Natural killer cell (primary cell): ENCODE data around the gene PRKG1. TPM values are rescaled to one million over a fixed set of nuclear protein-coding genes. Genes with fewer than 3 reads are reported as not detected.
"Not testable (repeated sequence)": the region's sequence is repeated elsewhere in the genome, so short reads cannot be mapped to it uniquely, and the experiment has no call there.

Experiments
- ATAC-seq, 3 donors: fragments of 150-1000 bp in 2 of 3; fragments of 200-7000 bp in 1 of 3; cut with Tn5 transposase; 1 replicate in 1 of 3; 2 replicates in 2 of 3; pipeline ENCODE4 v1.10.0; 2021; ENCODE audit warnings: mild to moderate bottlenecking in 2 of 3, moderate library complexity in 2 of 3
- DNase-seq, 2 donors: peaks; one replicate each; pipeline versions ENCODE4 v3.0.0 to v3.0.0-alpha.2; 2013 to 2021; ENCODE audit warnings: mixed read lengths in 1 of 2
- H3K27ac ChIP-seq: one replicate; pipeline ENCODE4 v1.5.1; 2013; ENCODE audit warnings: mild to moderate bottlenecking, low read length
- H3K27me3 ChIP-seq: one replicate; pipeline ENCODE4 v1.6.1; 2013; ENCODE audit warnings: low read length; ENCODE audit not compliant: control insufficient read depth, insufficient read depth
- H3K36me3 ChIP-seq: one replicate; pipeline ENCODE4 v1.6.1; 2013; ENCODE audit warnings: low read length; ENCODE audit not compliant: control insufficient read depth, insufficient read depth
- H3K4me1 ChIP-seq: one replicate; pipeline ENCODE4 v1.6.1; 2013; ENCODE audit warnings: low read length; ENCODE audit not compliant: control insufficient read depth, insufficient read depth
- H3K4me3 ChIP-seq: one replicate; pipeline ENCODE4 v1.5.1; 2013; ENCODE audit warnings: low read length
- H3K9me3 ChIP-seq: one replicate; pipeline ENCODE4 v1.6.1; 2013; ENCODE audit warnings: low read length; ENCODE audit not compliant: control insufficient read depth, insufficient read depth
- H3K27ac Mint-ChIP-seq, 2 donors: one replicate each; pipeline ENCODE4 v1.8.0; 2022; ENCODE audit warnings: mild to moderate bottlenecking in 2 of 2, mixed read lengths in 2 of 2, moderate library complexity in 1 of 2
- H3K27me3 Mint-ChIP-seq, 2 donors: one replicate each; pipeline ENCODE4 v1.8.0; 2022; ENCODE audit warnings: low read depth in 2 of 2, mixed read lengths in 2 of 2
- H3K36me3 Mint-ChIP-seq: one replicate; pipeline ENCODE4 v1.8.0; 2022; ENCODE audit warnings: mixed read lengths
- H3K4me1 Mint-ChIP-seq, 2 donors: one replicate each; pipeline ENCODE4 v1.8.0; 2022; ENCODE audit warnings: mixed read lengths in 2 of 2
- H3K4me3 Mint-ChIP-seq: one replicate; pipeline ENCODE4 v1.8.0; 2022; ENCODE audit warnings: mild to moderate bottlenecking, moderate library complexity, mixed read lengths
- H3K9me3 Mint-ChIP-seq, 2 donors: one replicate each; pipeline ENCODE4 v1.8.0; 2022; ENCODE audit warnings: mixed read lengths in 2 of 2
- CTCF ChIP-seq: fragments of 200-600 bp; IDR thresholded peaks from one replicate; pipeline ENCODE4 v1.8.0; 2022; ENCODE audit warnings: antibody characterized with exemption
- WGBS: methylation state at CpG from one replicate; pipeline ENCODE4 v1.1.7; 2013; ENCODE audit warnings: missing lambda C conversion rate; ENCODE audit not compliant: insufficient coverage; 5-methylcytosine and 5-hydroxymethylcytosine counted together
- intact Hi-C: fragments of 100-400 bp; cut with micrococcal nuclease; formaldehyde crosslinking; loops from one replicate; pipeline ENCODE4 v1.14.2; 2022
- total RNA-seq, 4 donors: library from RNA; stranded (reverse); fragments of 120-200 nt in 1 of 4; gene quantifications; one replicate each; pipeline versions ENCODE4 v1.2.3 to v1.2.4, GENCODE V29; 2013 to 2022

The PRKG1 gene
- total RNA-seq, 3 donors from 2014 or later (not counting 1 experiment from before 2014, with no cell fraction given), result 0.23 to 0.41 (median 0.35) TPM

GRCh38 chr10:51204066-51204465, 129.8 kb downstream of the PRKG1 start:
- H3K27me3 Mint-ChIP-seq, result peaks cover 0 to 3% of the 10 kb centered on the region in 2 donors
- Histone ChIP-seq H3K27me3 (no peaks in the 10 kb centered on the region), H3K36me3 (no peaks in the 10 kb centered on the region), H3K9me3 (no peaks in the 10 kb centered on the region), H3K4me3 (no peak overlapping the region), H3K27ac (no peak overlapping the region), H3K4me1 (no peaks in the 10 kb centered on the region)
- H3K27ac Mint-ChIP-seq, result no peak overlapping the region
- 100% methylated on average over 1 of the region's 2 CpGs for WGBS
- no peaks in the 10 kb centered on the region for H3K36me3 Mint-ChIP-seq
- intact Hi-C loops, result no loop called here
- no peak for DNase-seq
- ATAC-seq, result no peak
- TF ChIP-seq CTCF, result no peak
- no peaks in the 10 kb centered on the region for H3K4me1 Mint-ChIP-seq
- no peak overlapping the region for H3K4me3 Mint-ChIP-seq
- peaks cover 0 to 2% of the 10 kb centered on the region in 2 donors for H3K9me3 Mint-ChIP-seq

GRCh38 chr10:51204701-51205100, 130.4 kb downstream of the PRKG1 start:
- no peak overlapping the region for H3K27ac ChIP-seq
- Mint-ChIP-seq H3K4me3 (no peak overlapping the region), H3K36me3 (no peaks in the 10 kb centered on the region), H3K4me1 (no peaks in the 10 kb centered on the region), H3K9me3 (peaks cover 0 to 2% of the 10 kb centered on the region in 2 donors), H3K27ac (no peak overlapping the region), H3K27me3 (peaks cover 0 to 3% of the 10 kb centered on the region in 2 donors)
- no peak for TF ChIP-seq CTCF
- no peaks in the 10 kb centered on the region for H3K36me3 ChIP-seq
- H3K27me3 ChIP-seq, result no peaks in the 10 kb centered on the region
- no peak for ATAC-seq
- H3K9me3 ChIP-seq, result no peaks in the 10 kb centered on the region
- DNase-seq, result no peak
- intact Hi-C loops, result no loop called here
- H3K4me3 ChIP-seq, result no peak overlapping the region
- H3K4me1 ChIP-seq, result no peaks in the 10 kb centered on the region

- Histone ChIP-seq H3K27ac (no peak overlapping the region), H3K9me3 (no peaks in the 10 kb centered on the region), H3K36me3 (no peaks in the 10 kb centered on the region), H3K4me1 (no peaks in the 10 kb centered on the region), H3K27me3 (no peaks in the 10 kb centered on the region), H3K4me3 (no peak overlapping the region)
- Mint-ChIP-seq H3K27me3 (peaks cover 0 to 3% of the 10 kb centered on the region in 2 donors), H3K36me3 (no peaks in the 10 kb centered on the region), H3K4me1 (no peaks in the 10 kb centered on the region), H3K9me3 (peaks cover 0 to 2% of the 10 kb centered on the region in 2 donors), H3K27ac (no peak overlapping the region), H3K4me3 (no peak overlapping the region)
- no peak for TF ChIP-seq CTCF
- no CpG with 5 or more reads among the region's 1 CpG for WGBS
- DNase-seq, result no peak
- intact Hi-C loops, result no loop called here
- no peak for ATAC-seq
Measured at GRCh38 chr10:51206500-51206899, 132.2 kb downstream of the PRKG1 start.

GRCh38 chr10:51212937-51213336, 138.7 kb downstream of the PRKG1 start:
- H3K4me1 Mint-ChIP-seq, H3K27ac Mint-ChIP-seq, H3K27ac ChIP-seq, H3K27me3 Mint-ChIP-seq, H3K27me3 ChIP-seq, H3K9me3 ChIP-seq, H3K4me3 Mint-ChIP-seq, H3K9me3 Mint-ChIP-seq, ATAC-seq, H3K36me3 ChIP-seq, H3K36me3 Mint-ChIP-seq, H3K4me1 ChIP-seq, intact Hi-C loops, H3K4me3 ChIP-seq, DNase-seq: not testable (repeated sequence)
- 95% methylated on average over 3 of the region's 5 CpGs for WGBS
